T-helper 1 cell treated with Interleukin-12 subunit alpha and Interleukin-12 subunit beta and Interleukin-4 antibody, amounts not matched to agents 30 μg/mL and 1 μg/mL, for 36 hours (primary cell): Measurements from ENCODE around the gene MARK4.
"Not testable (repeated sequence)": the region's sequence is repeated elsewhere in the genome, so short reads cannot be mapped to it uniquely, and the experiment has no call there.

Experiments
- H3K27ac Mint-ChIP-seq: one replicate; pipeline ENCODE4 v1.8.0; 2021; ENCODE audit warnings: mild to moderate bottlenecking, mixed read lengths
- H3K27me3 Mint-ChIP-seq: one replicate; pipeline ENCODE4 v1.8.0; 2021; ENCODE audit warnings: low read depth, mixed read lengths
- H3K36me3 Mint-ChIP-seq: one replicate; pipeline ENCODE4 v1.8.0; 2021; ENCODE audit warnings: low read depth, mixed read lengths
- H3K4me1 Mint-ChIP-seq: one replicate; pipeline ENCODE4 v1.8.0; 2021; ENCODE audit warnings: low read depth, mixed read lengths
- H3K4me3 Mint-ChIP-seq: one replicate; pipeline ENCODE4 v1.8.0; 2021; ENCODE audit warnings: mild to moderate bottlenecking, moderate library complexity, mixed read lengths
- H3K9me3 Mint-ChIP-seq: one replicate; pipeline ENCODE4 v1.8.0; 2021; ENCODE audit warnings: mixed read lengths

MARK4 gene

GRCh38 chr19:45320997-45321775 lies 70.1 kb downstream of the MARK4 start:
- no peaks in the 10 kb centered on the region for H3K9me3 Mint-ChIP-seq
- no peak overlapping the region for H3K27ac Mint-ChIP-seq
- H3K4me3 Mint-ChIP-seq, result no peak overlapping the region
- H3K27me3 Mint-ChIP-seq, result peaks cover 38% of the 10 kb centered on the region
- no peaks in the 10 kb centered on the region for H3K36me3 Mint-ChIP-seq
- no peaks in the 10 kb centered on the region for H3K4me1 Mint-ChIP-seq

GRCh38 chr19:45321848-45322247 lies 70.8 kb downstream of the MARK4 start:
- no peaks in the 10 kb centered on the region for H3K4me1 Mint-ChIP-seq
- H3K9me3 Mint-ChIP-seq, result no peaks in the 10 kb centered on the region
- no peak overlapping the region for H3K4me3 Mint-ChIP-seq
- no peaks in the 10 kb centered on the region for H3K36me3 Mint-ChIP-seq
- peaks cover 32% of the 10 kb centered on the region for H3K27me3 Mint-ChIP-seq
- no peak overlapping the region for H3K27ac Mint-ChIP-seq

GRCh38 chr19:45322311-45322710 lies 71.2 kb downstream of the MARK4 start:
- H3K27me3 Mint-ChIP-seq, result peaks cover 30% of the 10 kb centered on the region
- no peaks in the 10 kb centered on the region for H3K9me3 Mint-ChIP-seq
- H3K36me3 Mint-ChIP-seq, result no peaks in the 10 kb centered on the region
- no peak overlapping the region for H3K27ac Mint-ChIP-seq
- no peak overlapping the region for H3K4me3 Mint-ChIP-seq
- H3K4me1 Mint-ChIP-seq, result no peaks in the 10 kb centered on the region

GRCh38 chr19:45322744-45323281 lies 71.7 kb downstream of the MARK4 start, which contains the start of gene CKM:
Gene CKM, minus strand, starts transcription at chr19:45322875. Its CDS starts 3,162 bp downstream, at chr19:45319713.
- Mint-ChIP-seq H3K9me3 (no peaks in the 10 kb centered on the region), H3K4me3 (no peak within 1 kb of the TSS), H3K27ac (no peak within 1 kb of the TSS), H3K4me1 (no peaks in the 10 kb centered on the region), H3K27me3 (peaks cover 25% of the 10 kb centered on the region), H3K36me3 (no peaks in the 10 kb centered on the region)

GRCh38 chr19:45323671-45324081 lies 72.6 kb downstream of the MARK4 start:
- Mint-ChIP-seq H3K27ac (no peak overlapping the region), H3K27me3 (peaks cover 25% of the 10 kb centered on the region)

GRCh38 chr19:45324349-45324907 lies 73.4 kb downstream of the MARK4 start:
- H3K27ac Mint-ChIP-seq, result no peak overlapping the region
- no peaks in the 10 kb centered on the region for H3K9me3 Mint-ChIP-seq
- H3K27me3 Mint-ChIP-seq, result peaks cover 25% of the 10 kb centered on the region
- H3K36me3 Mint-ChIP-seq, result no peaks in the 10 kb centered on the region
- H3K4me3 Mint-ChIP-seq, result no peak overlapping the region
- no peaks in the 10 kb centered on the region for H3K4me1 Mint-ChIP-seq

More at GRCh38 chr19:45323671-45324081, 72.6 kb downstream of the MARK4 start:
- H3K4me1 Mint-ChIP-seq, result no peaks in the 10 kb centered on the region
- no peaks in the 10 kb centered on the region for H3K36me3 Mint-ChIP-seq
- H3K4me3 Mint-ChIP-seq, result no peak overlapping the region
- no peaks in the 10 kb centered on the region for H3K9me3 Mint-ChIP-seq

GRCh38 chr19:45327404-45328143 lies 76.5 kb downstream of the MARK4 start:
- H3K27ac Mint-ChIP-seq, result no peak overlapping the region
- H3K27me3 Mint-ChIP-seq, result peaks cover 19% of the 10 kb centered on the region
- H3K4me1 Mint-ChIP-seq, result no peaks in the 10 kb centered on the region
- no peaks in the 10 kb centered on the region for H3K36me3 Mint-ChIP-seq
- no peak overlapping the region for H3K4me3 Mint-ChIP-seq
- no peaks in the 10 kb centered on the region for H3K9me3 Mint-ChIP-seq

GRCh38 chr19:45331411-45331810 lies 80.3 kb downstream of the MARK4 start:
- H3K9me3 Mint-ChIP-seq, result no peaks in the 10 kb centered on the region
- no peaks in the 10 kb centered on the region for H3K4me1 Mint-ChIP-seq
- H3K27me3 Mint-ChIP-seq, result no peaks in the 10 kb centered on the region
- no peak overlapping the region for H3K27ac Mint-ChIP-seq
- H3K4me3 Mint-ChIP-seq, result no peak overlapping the region
- no peaks in the 10 kb centered on the region for H3K36me3 Mint-ChIP-seq

- no peaks in the 10 kb centered on the region for H3K9me3 Mint-ChIP-seq
- no peak overlapping the region for H3K27ac Mint-ChIP-seq
- no peaks in the 10 kb centered on the region for H3K36me3 Mint-ChIP-seq
- no peak overlapping the region for H3K4me3 Mint-ChIP-seq
- peaks cover 2% of the 10 kb centered on the region for H3K4me1 Mint-ChIP-seq
- H3K27me3 Mint-ChIP-seq, result peaks cover 4% of the 10 kb centered on the region
Observed at GRCh38 chr19:45333609-45334303, 82.7 kb downstream of the MARK4 start.

- H3K27ac Mint-ChIP-seq, H3K27me3 Mint-ChIP-seq, H3K36me3 Mint-ChIP-seq, H3K4me3 Mint-ChIP-seq, H3K4me1 Mint-ChIP-seq, H3K9me3 Mint-ChIP-seq: not testable (repeated sequence)
Observed at GRCh38 chr19:45334881-45335280, 83.8 kb downstream of the MARK4 start.

GRCh38 chr19:45336696-45337251 lies 85.7 kb downstream of the MARK4 start:
- Mint-ChIP-seq H3K36me3 (no peaks in the 10 kb centered on the region), H3K27me3 (peaks cover 9% of the 10 kb centered on the region), H3K9me3 (no peaks in the 10 kb centered on the region), H3K4me1 (peaks cover 5% of the 10 kb centered on the region), H3K27ac (no peak overlapping the region), H3K4me3 (no peak overlapping the region)

- no peaks in the 10 kb centered on the region for H3K36me3 Mint-ChIP-seq
- no peaks in the 10 kb centered on the region for H3K9me3 Mint-ChIP-seq
- H3K4me3 Mint-ChIP-seq, result peak overlapping the region; percentile 70
- H3K27me3 Mint-ChIP-seq, result peaks cover 9% of the 10 kb centered on the region
- no peak overlapping the region for H3K27ac Mint-ChIP-seq
- peaks cover 5% of the 10 kb centered on the region for H3K4me1 Mint-ChIP-seq
Observed at GRCh38 chr19:45339629-45340028, 88.6 kb downstream of the MARK4 start.

- Mint-ChIP-seq H3K9me3 (no peaks in the 10 kb centered on the region), H3K36me3 (no peaks in the 10 kb centered on the region), H3K4me3 (peak within 1 kb of the TSS; percentile 70), H3K27ac (no peak within 1 kb of the TSS), H3K27me3 (peaks cover 9% of the 10 kb centered on the region), H3K4me1 (peaks cover 5% of the 10 kb centered on the region)
Observed at GRCh38 chr19:45340232-45340898, 89.3 kb downstream of the MARK4 start, which contains the start of gene KLC3. Gene KLC3, plus strand, starts transcription at chr19:45340750. Its CDS starts 4,792 bp downstream, at chr19:45345542.
